Tibial nerve (tissue), 3 donors: ENCODE data around the gene DMD.

Source experiments
- POLR2A ChIP-seq, 2 donors: fragments of 450-650 bp; IDR thresholded peaks; one replicate each; pipeline ENCODE4 v1.6.1; 2017; ENCODE audit warnings: antibody characterized with exemption in 2 of 2, mild to moderate bottlenecking in 2 of 2, moderate library complexity in 2 of 2
- TF ChIP-seq, protein P1 (sequence below), 5 experiments: fragments of 200-600 bp in 3 of 5; fragments of 450-650 bp in 2 of 5; sonication (generic) in 3 of 5; IDR thresholded peaks; one replicate each; pipeline ENCODE4 v1.5.1; 2016 to 2019; ENCODE audit warnings: antibody characterized with exemption in 5 of 5, mild to moderate bottlenecking in 3 of 5, moderate library complexity in 2 of 5

DNA sequence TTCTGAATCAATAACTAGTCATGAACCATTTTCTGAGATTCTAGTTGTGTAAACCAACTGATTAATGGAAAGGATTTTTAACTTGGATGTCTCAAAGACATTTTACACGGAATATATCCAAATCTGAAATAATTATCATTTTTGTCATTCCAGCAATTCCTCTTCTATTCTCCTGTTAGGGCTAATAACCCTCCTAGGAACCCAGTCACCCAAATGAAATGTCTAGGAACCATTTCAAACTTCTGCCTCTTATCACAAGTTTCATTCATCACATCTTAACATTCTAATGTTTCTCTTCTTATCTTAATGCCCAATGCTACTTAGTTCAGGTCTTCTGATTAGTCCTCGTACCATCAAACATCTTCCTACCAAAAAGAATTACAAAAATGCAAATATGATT, 639.8 kb downstream of the DMD start:
- TF ChIP-seq POLR2A (IDR thresholded peaks at IDR 0.05) = no peak
- TF ChIP-seq, protein P1, sequence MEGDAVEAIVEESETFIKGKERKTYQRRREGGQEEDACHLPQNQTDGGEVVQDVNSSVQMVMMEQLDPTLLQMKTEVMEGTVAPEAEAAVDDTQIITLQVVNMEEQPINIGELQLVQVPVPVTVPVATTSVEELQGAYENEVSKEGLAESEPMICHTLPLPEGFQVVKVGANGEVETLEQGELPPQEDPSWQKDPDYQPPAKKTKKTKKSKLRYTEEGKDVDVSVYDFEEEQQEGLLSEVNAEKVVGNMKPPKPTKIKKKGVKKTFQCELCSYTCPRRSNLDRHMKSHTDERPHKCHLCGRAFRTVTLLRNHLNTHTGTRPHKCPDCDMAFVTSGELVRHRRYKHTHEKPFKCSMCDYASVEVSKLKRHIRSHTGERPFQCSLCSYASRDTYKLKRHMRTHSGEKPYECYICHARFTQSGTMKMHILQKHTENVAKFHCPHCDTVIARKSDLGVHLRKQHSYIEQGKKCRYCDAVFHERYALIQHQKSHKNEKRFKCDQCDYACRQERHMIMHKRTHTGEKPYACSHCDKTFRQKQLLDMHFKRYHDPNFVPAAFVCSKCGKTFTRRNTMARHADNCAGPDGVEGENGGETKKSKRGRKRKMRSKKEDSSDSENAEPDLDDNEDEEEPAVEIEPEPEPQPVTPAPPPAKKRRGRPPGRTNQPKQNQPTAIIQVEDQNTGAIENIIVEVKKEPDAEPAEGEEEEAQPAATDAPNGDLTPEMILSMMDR (IDR thresholded peaks at IDR 0.05) = no peak
